Tibial artery (tissue), 4 donors: ENCODE results near the gene P3H2.
"Not testable (repeated sequence)": the region's sequence is repeated elsewhere in the genome, so short reads cannot be mapped to it uniquely, and the experiment has no call there.

Experiments used
- DNase-seq, 2 donors: peaks; one replicate each; pipeline ENCODE4 v3.0.0-alpha.2; 2019
- H3K27ac ChIP-seq, 2 donors: fragments of 200-600 bp; sonication (generic) in 1 of 2; 1 replicate in 1 of 2; 2 replicates in 1 of 2; pipeline ENCODE4 v1.5.1; 2018 to 2019; ENCODE audit warnings: mild to moderate bottlenecking in 1 of 2
- H3K27me3 ChIP-seq, 2 donors: fragments of 200-600 bp; sonication (generic) in 1 of 2; one replicate each; pipeline versions ENCODE4 v1.5.1 to v1.6.0; 2016 to 2019
- H3K36me3 ChIP-seq, 3 donors: fragments of 200-600 bp; sonication (generic) in 2 of 3; one replicate each; pipeline ENCODE4 v1.5.1; 2016 to 2019; ENCODE audit warnings: mild to moderate bottlenecking in 2 of 3
- H3K4me1 ChIP-seq, 4 donors: fragments of 200-600 bp; sonication (generic) in 2 of 4; 1 replicate in 3 of 4; 2 replicates in 1 of 4; pipeline ENCODE4 v1.5.1; 2016 to 2019
- H3K4me3 ChIP-seq, 2 donors: fragments of 200-600 bp; sonication (generic) in 1 of 2; 1 replicate in 1 of 2; 2 replicates in 1 of 2; pipeline ENCODE4 v1.5.1; 2018 to 2019; ENCODE audit warnings: mild to moderate bottlenecking in 2 of 2
- H3K9me3 ChIP-seq, 3 donors: fragments of 200-600 bp; sonication (generic) in 1 of 3; one replicate each; pipeline ENCODE4 v1.5.1; 2016 to 2019
- intact Hi-C: fragments of 100-400 bp; cut with DNase I; formaldehyde crosslinking; loops from one replicate; pipeline ENCODE4 v1.15.0; 2023; ENCODE audit warnings: low total_unique reads
- TF ChIP-seq, protein P1 (sequence below), 2 experiments: fragments of 200-600 bp in 1 of 2; fragments of 450-650 bp in 1 of 2; IDR thresholded peaks; one replicate each; pipeline ENCODE4 v1.5.1; 2017 to 2019; ENCODE audit warnings: antibody characterized with exemption in 2 of 2, mild to moderate bottlenecking in 1 of 2, moderate library complexity in 1 of 2

P3H2 gene

DNA sequence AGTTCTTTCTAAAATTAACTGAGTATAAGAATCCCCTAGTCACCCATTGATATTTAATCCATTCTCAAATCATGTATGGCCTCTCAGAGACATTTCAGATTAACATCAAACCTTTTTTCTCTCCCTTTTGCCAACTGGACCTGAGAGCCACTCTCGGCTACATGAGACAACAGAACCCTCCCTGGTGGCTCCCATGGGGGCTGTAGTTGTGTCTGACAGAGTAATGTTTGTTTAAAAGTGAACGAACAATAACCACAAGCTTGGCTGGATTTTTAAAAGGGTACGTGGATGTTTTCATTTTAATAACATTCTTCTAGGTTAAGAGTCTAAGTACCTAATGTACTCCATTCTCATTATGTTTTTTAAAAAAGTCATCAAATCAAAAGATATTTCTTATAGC lies 37.1 kb downstream of the P3H2 start:
- DNase-seq = no peak
- TF ChIP-seq, protein P1, sequence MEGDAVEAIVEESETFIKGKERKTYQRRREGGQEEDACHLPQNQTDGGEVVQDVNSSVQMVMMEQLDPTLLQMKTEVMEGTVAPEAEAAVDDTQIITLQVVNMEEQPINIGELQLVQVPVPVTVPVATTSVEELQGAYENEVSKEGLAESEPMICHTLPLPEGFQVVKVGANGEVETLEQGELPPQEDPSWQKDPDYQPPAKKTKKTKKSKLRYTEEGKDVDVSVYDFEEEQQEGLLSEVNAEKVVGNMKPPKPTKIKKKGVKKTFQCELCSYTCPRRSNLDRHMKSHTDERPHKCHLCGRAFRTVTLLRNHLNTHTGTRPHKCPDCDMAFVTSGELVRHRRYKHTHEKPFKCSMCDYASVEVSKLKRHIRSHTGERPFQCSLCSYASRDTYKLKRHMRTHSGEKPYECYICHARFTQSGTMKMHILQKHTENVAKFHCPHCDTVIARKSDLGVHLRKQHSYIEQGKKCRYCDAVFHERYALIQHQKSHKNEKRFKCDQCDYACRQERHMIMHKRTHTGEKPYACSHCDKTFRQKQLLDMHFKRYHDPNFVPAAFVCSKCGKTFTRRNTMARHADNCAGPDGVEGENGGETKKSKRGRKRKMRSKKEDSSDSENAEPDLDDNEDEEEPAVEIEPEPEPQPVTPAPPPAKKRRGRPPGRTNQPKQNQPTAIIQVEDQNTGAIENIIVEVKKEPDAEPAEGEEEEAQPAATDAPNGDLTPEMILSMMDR (IDR thresholded peaks at IDR 0.05) = no peak

DNA sequence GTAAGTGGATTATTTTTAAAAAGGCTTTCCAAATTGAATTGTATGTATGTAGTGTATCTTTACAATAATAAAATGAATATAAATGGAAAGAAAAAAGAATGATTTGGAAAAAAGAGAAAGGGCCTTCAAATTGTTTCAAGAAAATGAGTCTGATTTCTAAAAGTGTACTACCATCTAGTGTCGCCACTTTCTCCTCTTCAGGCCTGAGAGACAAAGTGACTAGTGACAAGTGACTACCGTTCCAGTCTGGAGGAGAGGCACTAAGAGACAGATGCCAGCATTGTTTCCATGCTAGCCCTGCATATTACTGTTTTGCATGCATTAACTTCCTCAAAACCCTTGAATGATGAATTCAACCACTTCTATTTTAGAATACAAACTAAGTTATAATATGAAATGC lies 39.3 kb downstream of the P3H2 start:
- H3K36me3 ChIP-seq = no peaks in the 10 kb centered on the region
- peaks cover 0 to 15% (median 4%) of the 10 kb centered on the region in 4 donors for H3K4me1 ChIP-seq
- H3K4me3 ChIP-seq = no peak overlapping the region
- H3K27me3 ChIP-seq = no peaks in the 10 kb centered on the region
- no peaks in the 10 kb centered on the region for H3K9me3 ChIP-seq
- no peak for DNase-seq
- TF ChIP-seq, protein P1 (IDR thresholded peaks at IDR 0.05) = no peak
- intact Hi-C loops = no loop called here
- H3K27ac ChIP-seq = no peak overlapping the region

More for the DNA sequence above, 37.1 kb downstream of the P3H2 start:
- H3K4me3 ChIP-seq = no peak overlapping the region
- no peaks in the 10 kb centered on the region for H3K4me1 ChIP-seq
- no peaks in the 10 kb centered on the region for H3K9me3 ChIP-seq
- intact Hi-C loops = no loop called here
- no peaks in the 10 kb centered on the region for H3K36me3 ChIP-seq
- no peaks in the 10 kb centered on the region for H3K27me3 ChIP-seq
- no peak overlapping the region for H3K27ac ChIP-seq

DNA sequence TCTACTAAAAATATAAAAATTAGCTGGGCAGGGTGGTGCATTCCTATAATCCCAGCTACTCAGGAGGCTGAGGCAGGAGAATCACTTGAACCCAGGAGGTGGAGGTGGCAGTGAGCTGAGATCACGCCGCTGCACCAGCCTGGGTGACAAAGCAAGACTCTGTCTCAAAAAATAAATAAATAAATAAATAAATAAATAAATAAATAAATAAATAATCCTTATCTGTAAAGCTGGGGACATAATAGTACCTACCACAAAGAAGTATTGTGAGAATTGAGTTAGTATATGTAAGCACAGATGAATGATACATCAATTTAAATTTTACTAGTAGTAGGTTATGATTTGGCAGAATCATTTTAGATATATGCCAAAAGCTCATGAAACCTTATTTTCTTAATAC lies 41.5 kb downstream of the P3H2 start:
- H3K27ac ChIP-seq, H3K27me3 ChIP-seq, intact Hi-C loops, H3K9me3 ChIP-seq, H3K36me3 ChIP-seq, DNase-seq, H3K4me3 ChIP-seq: not testable (repeated sequence)
- H3K4me1 ChIP-seq = peaks cover 0 to 27% (median 6%) of the 10 kb centered on the region in 4 donors

DNA sequence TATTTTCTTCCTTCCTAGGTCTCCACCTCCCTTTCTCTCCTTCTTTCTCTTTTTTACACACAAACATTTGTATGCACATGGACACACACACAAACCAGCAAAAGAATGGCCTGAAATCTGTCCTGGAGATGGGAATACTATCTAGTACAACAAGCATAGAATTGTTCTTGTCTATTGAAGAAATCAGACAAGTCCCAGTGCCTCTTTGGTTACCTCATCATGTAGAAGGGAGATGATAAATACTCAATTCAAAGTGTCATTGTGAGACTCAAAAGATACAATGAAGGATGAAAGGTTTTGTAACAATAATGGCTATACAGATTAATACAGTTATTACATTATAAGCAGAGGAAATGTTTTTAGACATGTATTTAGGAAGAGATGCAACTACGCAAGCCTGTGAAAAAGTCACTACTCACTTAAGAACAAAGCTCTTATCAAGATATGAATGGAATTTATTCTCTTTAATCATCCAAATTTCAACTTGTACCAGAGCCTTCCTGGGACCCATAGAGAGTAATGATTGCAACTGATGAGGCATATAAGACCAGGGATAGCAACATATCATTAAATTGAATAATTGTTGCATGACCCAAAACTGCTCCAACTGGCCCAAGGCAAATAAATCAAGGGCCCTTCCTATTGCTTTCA lies 43.2 kb downstream of the P3H2 start:
- DNase-seq = no peak
- Histone ChIP-seq H3K4me1 (peaks cover 0 to 36% (median 6%) of the 10 kb centered on the region in 4 donors), H3K36me3 (no peaks in the 10 kb centered on the region), H3K27ac (peak overlapping the region; percentile 46 to 62), H3K9me3 (no peaks in the 10 kb centered on the region), H3K4me3 (no peak overlapping the region), H3K27me3 (no peaks in the 10 kb centered on the region)
- intact Hi-C loops = no loop called here
- TF ChIP-seq, protein P1 (IDR thresholded peaks at IDR 0.05) = no peak

DNA sequence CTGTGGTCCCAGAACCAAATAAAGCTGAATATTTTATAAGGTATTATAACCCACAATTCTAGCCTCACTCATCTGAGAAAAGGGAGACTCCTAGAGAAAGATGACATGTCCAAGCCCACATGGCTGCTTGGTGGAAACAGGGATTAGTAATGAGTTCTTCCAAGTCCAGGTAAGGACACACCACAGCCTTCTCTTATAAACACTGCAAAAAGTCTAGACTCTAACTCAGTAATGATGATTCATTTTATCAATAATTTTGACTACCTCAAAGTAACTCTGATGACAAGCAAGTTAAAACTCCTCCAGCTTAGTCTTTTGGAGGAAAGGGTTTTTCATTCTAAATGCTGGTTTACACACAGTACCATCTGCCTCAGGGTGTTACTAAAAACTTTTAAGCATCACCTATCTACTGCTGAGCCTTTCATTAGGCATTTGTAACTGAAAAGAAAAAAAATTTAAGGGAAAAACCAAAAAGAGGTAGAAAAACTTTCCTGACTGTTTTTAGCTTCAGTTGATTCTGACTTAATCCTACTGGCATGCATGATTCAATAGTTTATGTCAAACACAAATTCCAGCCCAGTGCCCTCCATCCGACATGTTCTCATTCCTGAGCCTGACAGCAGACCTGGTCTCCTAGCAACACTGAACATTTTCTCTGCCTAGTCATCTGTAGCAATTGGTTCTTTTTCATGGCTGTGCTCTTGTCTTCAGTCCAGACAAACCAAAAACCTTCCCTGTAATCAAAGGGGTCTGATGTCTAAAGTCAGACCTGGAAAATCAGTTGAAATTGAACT lies 43.9 kb downstream of the P3H2 start:
- intact Hi-C loops = no loop called here
- H3K27ac ChIP-seq = peak overlapping the region; percentile 46 to 62
- H3K9me3 ChIP-seq = no peaks in the 10 kb centered on the region
- TF ChIP-seq, protein P1 (IDR thresholded peaks at IDR 0.05) = no peak
- no peaks in the 10 kb centered on the region for H3K27me3 ChIP-seq
- DNase-seq = peak; percentile 35 to 78
- peaks cover 0 to 36% (median 6%) of the 10 kb centered on the region in 4 donors for H3K4me1 ChIP-seq
- no peaks in the 10 kb centered on the region for H3K36me3 ChIP-seq
- H3K4me3 ChIP-seq = no peak overlapping the region

DNA sequence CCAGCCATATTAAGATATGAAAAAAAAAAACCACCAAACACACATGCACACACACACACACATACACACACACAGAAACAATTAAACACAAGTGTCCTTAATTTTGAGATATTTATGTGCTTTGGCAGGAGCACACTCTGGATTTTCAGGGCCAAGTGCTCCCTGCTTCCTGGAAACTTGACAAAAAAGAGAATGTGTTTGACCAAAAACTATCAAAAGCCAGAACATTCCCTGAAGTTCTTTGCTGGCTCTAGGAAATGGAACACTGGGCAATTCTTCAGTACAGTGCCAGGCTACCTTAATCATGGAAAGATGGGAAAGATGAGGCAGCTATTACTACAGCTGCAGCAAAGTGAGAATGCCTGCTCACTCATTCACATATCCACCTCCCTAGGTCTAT lies 44.6 kb downstream of the P3H2 start:
- TF ChIP-seq, protein P1 (IDR thresholded peaks at IDR 0.05) = no peak
- Histone ChIP-seq H3K4me3 (no peak overlapping the region), H3K27ac (peak overlapping the region; percentile 46 to 62), H3K9me3 (no peaks in the 10 kb centered on the region), H3K36me3 (no peaks in the 10 kb centered on the region), H3K4me1 (peaks cover 0 to 36% (median 6%) of the 10 kb centered on the region in 4 donors), H3K27me3 (no peaks in the 10 kb centered on the region)
- DNase-seq = no peak
- intact Hi-C loops = no loop called here
